Fibroblast of upper back skin (primary cell): ENCODE data around the gene UTP20.
"Not testable (repeated sequence)": the region's sequence is repeated elsewhere in the genome, so short reads cannot be mapped to it uniquely, and the experiment has no call there.

Experiments used
- DNase-seq: peaks from one replicate; pipeline ENCODE4 v3.0.0-alpha.2; 2013

The UTP20 gene

DNA sequence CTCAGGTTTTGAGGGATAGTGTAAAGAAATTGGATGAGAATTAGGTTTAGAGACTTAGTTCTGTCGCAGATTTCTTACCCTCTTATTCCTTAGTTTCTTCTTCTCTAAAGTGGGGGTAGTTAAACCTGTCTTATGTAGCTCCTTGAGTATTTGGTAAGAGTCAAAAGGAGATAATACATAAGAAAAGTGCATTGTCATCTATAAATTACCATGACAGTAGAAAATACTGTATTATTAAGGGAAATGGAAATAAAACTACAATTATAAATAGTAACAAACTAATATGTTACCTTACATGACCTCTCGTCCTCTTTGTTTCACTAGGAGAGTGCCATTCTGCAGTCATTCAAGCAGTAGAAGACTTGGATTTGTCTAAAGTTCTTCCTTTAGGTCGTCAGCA lies 49.0 kb downstream of the UTP20 start:
- DNase-seq, result no peak

DNA sequence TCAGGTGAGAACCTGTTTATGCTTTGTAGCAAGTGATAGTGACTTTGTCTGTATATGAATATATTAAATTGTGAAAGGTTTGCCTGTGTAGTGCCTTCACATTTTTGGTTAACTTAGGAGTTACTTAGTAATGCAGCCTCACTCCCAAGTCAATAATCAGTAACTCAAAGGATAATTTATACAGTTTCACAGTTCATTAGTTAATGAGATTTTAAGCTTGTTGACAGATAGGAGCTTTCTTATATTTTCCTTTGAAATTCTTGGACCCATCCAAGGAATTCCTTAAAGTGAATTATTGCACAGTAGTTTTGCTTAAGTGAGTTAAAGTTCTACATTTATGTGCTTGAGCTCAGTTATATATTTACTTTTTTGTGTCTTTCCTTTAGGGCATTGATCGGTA lies 50.7 kb downstream of the UTP20 start:
- no peak for DNase-seq

DNA sequence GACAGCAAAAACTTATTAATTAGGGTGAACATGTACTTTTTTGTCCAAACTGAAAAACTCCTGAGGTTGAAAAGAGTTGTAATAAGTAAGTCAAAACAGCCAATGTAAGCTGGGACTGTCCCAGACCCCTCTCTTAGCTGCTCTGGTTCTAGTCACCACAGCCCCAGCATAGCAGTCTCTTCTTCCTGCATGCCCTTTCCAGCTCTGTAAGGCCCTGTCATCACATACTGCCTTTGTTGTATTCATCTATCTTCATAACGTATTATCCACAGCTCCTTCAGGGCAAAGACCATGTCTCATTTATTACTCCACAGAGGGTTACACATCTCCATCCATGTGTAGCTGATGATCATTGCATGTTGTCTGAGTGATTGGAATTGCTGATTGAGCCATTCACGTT lies 56.5 kb downstream of the UTP20 start:
- DNase-seq, result no peak

DNA sequence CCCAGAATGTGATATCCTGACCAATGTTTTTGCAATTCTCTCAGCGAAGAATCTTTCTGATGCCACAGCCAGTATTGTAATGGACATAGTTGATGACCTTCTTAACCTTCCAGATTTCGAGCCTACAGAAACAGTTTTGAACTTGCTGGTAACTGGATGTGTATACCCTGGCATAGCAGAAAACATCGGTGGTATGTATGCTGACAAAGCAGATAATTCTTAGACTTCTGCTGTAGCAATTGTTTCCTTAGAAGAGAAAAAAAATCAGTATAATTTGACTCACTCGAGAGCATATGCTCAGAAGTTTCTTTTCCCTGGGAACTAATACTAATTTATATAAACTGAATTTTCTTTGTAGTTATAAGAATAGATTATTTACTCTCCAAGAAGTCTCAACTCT lies 58.2 kb downstream of the UTP20 start:
- DNase-seq, result no peak

DNA sequence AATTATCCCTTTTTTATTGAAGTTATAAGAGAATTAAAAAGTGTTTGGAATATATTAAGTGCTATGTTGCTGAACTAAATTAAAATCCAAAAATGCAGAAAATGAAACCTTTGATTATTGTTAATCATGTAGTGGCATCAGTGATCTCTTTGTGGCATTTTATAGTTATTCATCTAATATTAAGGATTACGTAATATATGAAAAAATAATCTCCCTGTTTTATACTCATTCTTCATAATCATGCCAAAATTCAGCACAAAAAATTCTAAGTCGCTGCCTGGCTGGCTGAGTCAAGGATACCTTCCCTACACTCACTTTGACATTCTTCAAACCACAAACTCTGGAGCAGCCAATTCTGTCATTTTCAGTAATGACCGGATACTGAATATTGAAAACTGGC lies 64.0 kb downstream of the UTP20 start:
- no peak for DNase-seq

DNA sequence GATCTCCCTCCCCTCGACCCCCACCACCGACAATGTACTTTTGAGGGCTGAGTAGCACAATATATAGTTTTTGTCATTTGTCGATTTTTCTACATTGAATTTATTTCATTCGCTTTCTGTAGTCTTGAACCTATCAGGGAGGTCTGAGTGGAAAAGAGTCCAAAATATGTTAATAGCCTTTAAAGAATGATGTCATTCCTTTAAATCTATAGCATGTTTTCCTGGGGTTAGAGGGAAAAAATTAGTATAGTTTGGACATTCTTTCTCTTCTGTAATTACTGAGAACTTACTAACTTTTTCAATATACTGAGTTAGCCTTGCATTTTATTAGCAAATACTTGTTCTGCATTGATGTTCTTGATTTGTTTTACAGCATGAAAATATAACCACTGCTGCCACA lies 71.8 kb downstream of the UTP20 start:
- DNase-seq, result no peak

DNA sequence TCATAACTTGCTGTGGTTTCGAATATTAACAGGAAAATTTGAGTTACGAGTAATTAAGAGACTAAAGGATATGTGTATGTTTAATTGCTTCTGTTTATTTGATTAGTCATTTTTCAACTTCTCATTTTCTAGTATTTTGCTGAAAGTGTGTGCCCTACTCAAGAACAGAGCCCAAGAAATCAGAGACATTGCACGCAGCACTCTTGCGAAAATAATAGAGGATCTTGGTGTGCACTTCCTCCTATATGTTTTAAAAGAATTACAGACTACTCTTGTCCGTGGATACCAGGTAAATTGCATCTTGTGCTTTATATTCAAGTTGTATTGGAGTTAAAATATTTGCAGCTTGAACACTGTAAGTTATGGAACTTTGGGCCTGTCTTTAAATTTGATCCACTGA lies 76.9 kb downstream of the UTP20 start:
- no peak for DNase-seq

DNA sequence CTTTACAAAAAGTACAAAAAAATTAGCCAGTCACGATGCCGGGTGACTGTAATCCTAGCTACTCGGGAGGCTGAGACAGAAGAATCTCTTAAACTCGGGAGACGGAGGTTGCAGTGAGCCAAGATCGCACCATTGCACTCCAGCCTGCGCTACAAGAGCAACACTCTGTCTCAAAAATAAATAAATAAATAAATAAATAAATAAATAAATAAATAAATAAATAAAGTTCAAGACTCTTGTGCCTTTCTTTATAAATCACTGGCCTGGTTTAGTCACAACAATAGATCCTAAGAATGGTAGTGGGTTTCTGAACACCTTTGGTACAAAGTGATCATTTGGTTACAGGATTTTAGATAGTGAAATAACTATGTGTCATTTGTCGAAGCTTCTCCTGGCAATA lies 81.5 kb downstream of the UTP20 start:
- no peak for DNase-seq

DNA sequence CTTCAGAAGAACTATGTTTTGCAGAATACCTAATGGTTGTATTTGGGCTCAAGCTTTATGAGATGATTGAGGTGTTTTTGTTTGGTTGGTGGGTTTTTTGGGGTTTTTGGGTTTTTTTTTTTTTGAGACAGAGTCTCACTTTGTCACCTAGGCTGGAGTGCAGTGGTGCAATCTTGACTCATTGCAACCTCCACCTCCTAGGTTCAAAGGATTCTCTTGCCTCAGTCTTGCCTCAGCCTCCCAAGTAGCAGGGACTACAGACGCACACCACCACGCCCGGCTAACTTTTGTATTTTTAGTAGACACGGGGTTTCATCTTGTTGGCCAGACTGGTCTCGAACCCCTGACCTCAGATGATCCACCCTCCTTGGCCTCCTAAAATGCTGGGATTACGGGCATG lies 88.1 kb downstream of the UTP20 start:
- DNase-seq, result no peak

DNA sequence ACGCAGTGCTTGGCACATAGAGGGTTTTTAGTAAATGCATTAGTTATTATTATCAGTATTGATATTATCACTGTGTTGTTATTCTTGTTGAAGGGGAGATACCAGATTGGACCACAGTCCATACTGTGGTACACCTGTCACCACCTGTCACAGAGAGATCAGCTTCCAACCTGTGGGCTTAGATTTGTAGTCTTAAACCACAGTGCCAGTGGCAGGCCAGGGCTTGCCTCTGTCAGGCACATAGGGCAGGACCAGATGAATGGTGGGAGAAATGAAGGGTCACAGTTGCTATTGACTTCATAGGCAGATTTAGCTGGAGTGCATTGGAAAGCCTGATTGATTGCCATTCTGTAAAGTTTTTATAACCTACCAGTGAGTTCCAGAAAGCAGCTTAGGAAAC lies 92.5 kb downstream of the UTP20 start:
- DNase-seq, result no peak

DNA sequence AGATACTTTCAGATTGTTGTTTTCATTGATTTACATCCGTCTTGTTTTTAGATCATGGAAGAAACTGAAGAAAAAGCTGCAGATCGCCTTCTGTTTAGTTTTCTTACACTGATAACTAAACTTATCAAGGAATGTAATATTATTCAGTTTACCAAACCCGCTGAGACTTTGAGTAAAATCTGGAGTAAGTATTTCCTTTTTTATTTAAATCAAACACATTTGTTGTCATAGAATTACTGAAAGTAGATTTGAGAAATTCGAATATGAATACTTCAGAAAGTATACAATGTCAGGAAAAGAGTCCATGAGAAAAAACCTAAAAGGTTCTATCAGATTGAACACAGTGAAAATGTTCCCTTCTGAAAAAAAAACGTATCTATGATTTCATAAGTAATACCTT lies 95.7 kb downstream of the UTP20 start:
- no peak for DNase-seq

DNA sequence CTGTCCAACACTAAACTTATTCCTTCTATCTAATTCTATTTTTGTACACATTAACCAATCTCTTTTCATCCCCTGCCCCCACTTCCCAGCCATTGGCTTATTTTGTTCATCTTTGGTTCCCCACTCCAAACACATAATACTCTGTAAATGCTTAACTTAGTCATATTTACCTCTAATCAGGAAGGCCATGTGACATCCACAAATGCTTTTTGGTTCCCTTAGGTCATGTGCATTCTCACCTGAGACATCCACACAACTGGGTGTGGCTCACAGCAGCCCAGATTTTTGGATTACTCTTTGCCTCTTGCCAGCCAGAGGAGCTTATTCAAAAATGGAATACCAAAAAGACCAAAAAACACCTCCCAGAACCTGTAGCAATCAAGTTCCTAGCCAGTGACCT lies 99.2 kb downstream of the UTP20 start:
- DNase-seq, result no peak

DNA sequence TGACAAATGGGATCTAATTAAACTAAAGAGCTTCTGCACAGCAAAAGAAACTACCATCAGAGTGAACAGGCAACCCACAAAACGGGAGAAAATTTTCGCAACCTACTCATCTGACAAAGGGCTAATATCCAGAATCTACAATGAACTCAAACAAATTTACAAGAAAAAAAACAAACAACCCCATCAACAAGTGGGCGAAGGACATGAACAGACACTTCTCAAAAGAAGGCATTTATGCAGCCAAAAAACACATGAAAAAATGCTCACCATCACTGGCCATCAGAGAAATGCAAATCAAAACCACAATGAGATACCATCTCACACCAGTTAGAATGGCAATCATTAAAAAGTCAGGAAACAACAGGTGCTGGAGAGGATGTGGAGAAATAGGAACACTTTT lies 111.3 kb downstream of the UTP20 start:
- not testable (repeated sequence) for DNase-seq

DNA sequence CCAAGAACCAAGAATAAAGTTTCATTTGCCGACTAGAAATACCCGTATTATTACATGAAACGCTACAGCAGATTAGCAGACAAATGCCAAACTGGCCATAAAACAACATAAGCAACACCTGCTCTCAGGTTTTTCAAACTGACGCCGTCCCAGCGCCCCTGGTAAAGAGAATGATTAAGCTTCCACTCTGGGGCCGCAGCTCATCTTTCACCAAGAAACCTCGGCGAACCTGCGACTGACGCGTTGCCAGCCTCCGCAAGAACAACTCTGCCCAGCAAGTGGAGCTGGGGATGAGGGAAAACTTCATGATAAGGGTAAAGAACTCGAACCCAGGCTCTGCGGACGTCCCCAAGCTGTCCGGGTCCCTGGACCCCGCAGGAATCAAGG lies 127.1 kb downstream of the UTP20 start:
- DNase-seq, result no peak

DNA sequence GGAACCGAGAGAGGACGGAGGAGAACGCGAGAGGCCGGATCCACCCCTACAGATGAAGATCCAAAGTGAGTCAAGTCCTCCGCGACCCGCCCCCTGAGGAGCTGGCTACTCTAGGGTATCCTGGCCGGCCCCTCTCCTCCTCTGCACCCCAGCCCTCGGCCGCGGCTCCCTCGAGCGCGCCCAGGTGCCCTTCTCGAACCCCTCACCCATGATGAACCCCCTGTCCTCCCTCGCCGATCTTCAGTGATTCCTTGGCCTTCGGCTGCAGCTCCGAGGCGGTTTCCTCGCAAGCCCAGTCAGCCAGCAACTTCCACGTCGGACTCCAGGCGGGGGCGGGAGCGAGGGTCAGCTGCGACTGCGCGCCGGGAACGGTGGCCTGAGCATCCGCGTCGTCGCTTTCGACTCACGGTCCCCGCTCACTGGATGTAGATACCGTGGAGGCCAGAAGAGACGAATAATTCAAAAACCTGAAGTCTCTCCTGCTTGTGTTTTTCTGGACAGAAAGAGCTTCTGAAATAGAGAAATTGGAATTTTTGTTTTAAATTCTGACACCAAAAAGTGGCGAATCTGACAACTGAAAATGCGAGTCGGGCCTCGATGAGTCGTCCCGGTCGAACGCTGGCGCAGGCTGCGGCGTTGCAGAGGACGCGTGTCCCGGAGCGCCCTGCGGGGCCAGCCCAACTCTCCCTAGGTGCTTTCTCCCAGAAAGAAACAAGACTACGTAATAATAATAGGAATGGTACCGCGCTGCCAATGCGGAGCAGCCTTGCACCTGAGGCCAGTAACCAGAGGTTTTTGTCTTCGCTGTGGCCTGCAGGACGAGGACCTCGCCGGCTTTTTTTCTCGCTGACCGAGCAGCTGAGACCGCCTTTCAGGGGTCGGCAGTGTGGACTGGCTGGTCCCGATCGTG lies 127.8 kb downstream of the UTP20 start, which contains the start of gene ARL1:
TSS of gene ARL1 (minus strand) at position 337 of the 910 bp plus-strand sequence. CDS start at position 210, 127 bp downstream.
- DNase-seq, result peak; percentile 85

DNA sequence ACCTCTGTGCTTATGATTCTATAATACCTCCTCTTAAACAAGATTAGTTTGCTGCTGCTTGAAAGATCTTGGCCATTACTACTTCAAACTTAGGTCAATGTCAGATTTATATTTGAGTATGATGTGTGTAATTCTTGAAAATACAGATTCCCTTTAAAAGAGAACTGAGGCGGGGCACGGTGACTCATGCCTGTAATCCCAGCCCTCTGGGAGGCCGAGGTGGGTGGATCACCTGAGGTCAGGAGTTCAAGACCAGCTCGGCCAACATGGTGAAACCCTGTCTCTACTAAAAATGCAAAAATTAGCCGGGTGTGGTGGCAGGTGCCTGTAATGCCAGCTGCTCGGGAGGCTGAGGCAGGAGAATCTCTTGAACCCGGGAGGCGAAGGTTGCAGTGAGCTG lies 130.3 kb downstream of the UTP20 start:
- DNase-seq, result not testable (repeated sequence)

DNA sequence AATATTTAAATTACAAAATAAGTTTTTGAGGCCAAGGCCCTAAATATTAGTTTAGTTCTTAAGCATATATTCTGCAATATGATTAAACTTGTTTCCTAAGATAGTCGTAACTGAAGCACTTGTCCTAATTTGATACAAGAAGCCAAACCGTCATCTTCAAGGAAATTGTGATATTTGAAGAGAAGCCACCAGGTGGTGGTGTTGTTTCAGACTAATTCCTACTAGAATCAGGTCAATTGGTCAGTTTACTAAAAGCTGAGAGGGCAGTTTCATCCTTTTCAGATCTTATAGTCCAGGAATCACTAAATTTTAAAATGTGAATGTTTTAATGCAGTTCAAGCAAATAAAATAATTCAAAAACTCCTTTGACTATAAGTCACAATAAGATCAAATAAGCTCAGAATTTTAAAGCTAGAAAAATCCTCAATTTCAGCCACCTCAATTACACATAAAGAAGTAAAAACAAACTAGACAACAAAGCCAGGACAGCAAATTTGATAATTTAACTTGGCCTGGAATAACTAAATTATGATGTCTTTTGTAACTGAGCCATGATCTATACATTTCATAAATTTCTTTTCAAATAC lies 134.7 kb downstream of the UTP20 start:
- DNase-seq, result peak; percentile 45

DNA sequence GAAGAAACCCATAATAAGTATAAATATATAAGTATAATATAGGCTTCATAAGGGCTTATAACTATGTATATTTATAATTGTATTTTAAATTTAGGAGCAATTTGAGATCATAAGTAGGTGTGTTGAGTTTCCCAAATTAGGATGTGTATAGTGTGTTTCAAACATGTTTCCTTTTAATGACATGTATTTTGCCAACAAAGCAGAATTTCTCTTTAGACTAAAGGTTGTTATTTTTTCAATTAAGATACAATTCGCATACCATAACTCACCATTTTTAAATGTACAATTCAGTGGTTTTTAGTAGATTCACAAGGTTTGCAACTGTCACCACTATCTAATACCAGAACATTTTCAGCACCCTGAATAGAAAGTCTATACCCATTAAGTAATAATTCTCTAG lies 135.3 kb downstream of the UTP20 start:
- no peak for DNase-seq

DNA sequence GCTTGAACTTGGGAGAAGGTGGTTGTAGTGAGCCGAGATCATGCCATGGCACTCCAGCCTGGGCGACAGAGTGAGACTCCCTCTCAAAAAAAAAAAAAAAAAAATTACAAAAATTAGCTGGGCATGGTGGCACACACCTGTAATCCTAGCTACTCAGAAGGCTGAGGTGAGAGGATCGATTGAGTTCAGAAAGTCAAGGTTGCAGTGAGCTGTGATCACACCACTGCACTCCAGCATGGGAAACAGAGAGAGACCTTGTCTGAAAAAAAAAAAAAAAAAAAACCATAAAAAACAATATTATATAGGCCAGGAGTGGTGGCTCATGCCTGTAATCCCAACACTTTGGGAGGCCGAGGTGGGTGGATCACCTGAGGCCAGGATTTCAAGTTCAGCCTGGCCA lies 142.2 kb downstream of the UTP20 start:
- not testable (repeated sequence) for DNase-seq

DNA sequence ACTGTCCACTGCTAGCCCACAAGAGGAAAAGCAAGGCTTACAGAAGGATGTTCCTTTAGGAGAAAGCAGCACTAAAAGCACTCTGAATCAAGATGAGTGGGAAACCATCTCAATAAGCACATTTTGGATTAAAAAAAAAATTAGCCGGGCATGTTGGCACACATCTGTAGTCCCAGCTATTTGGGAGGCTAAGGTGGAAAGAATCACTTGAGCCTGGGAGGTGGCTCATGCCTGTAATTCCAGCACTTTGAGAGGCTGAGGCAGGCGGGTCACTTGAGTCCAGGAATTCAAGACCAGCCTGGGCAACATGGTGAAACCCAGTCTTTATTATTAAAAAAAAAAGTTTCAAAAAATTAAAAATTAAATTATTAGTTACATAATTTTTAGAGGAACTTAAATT lies 144.7 kb downstream of the UTP20 start:
- no peak for DNase-seq

DNA sequence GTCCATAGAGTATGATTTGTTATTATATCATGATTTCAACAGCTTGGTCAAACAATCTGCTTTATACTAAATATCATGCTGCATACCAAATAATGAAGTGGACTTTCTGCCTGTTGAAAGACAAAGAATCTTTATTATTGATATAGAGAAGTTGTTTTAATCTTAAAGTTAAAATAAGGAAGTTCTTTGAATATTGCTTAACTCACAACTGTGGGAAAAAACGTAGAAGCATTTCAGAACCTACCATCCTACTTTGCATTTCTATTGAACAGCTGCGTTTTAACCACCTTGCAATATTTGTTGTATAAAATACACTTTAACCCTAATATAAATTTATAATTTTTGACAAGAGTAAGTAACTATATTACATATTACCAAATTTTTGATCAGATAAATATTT lies 150.6 kb downstream of the UTP20 start:
- DNase-seq, result no peak

DNA sequence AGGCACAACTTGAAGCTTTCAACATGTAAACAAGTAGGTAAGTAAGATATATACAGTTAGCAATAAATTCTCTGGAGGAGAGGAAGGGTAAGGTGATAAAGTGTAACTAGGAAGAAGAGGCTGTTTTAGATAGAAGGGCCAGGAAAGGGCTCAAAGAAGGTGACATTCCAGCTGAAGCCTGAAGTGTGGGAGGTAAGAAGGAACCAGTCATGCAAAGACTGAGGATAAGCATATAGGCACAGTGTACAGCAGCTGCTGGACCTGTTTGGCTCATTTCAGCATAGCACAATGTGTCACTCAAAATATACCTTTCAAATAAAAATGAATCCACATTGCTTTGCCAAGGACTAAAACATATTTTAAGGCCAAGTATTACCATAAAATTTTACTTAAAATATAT lies 156.2 kb downstream of the UTP20 start:
- DNase-seq, result no peak
